ENCODE results near the gene NEUROG1. TPM values are rescaled to one million over a fixed set of nuclear protein-coding genes. Genes with fewer than 3 reads are reported as not detected.

The NEUROG1 gene
- total RNA-seq, 1 donor from 2014 or later, result not detected

DNA sequence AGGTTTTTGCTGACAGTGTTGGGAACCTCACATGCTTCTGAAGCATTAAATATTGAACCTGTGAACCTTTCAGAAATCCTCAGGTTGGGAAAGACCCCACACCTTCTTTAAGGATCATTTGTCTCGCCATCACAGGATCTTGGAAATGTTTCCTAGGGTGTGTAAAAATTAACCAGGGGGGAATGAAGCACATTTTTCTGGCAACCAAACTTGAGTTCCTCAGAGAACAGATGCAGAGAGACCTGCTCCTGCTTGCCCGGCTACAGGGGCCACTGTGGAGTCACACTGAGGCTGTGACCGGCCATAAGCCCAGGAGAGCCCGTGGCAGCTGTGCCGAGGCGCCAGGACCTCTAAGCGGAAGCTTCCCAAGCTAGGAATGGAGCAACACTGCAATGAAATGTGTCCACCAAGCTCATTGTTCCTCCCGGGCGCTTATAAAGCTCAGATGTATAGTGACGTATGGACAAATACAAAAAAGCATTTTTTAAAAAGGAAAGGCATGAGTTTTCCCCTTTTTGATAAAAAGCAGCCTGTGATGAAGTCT is 35.4 kb upstream of the NEUROG1 start:
- Mint-ChIP-seq H3K4me3 (ENCODE audit: low read depth) (no peak overlapping the region), H3K27me3 (peaks cover 56% of the 10 kb centered on the region), H3K36me3 (ENCODE audit: insufficient read depth) (no peaks in the 10 kb centered on the region), H3K27ac (no peak overlapping the region), H3K9me3 (ENCODE audit: low read depth) (no peaks in the 10 kb centered on the region), H3K4me1 (ENCODE audit: low read depth) (no peaks in the 10 kb centered on the region)
- no peak for DNase-seq (ENCODE audit: low spot score, unreplicated experiment)
- TF ChIP-seq, protein P1, sequence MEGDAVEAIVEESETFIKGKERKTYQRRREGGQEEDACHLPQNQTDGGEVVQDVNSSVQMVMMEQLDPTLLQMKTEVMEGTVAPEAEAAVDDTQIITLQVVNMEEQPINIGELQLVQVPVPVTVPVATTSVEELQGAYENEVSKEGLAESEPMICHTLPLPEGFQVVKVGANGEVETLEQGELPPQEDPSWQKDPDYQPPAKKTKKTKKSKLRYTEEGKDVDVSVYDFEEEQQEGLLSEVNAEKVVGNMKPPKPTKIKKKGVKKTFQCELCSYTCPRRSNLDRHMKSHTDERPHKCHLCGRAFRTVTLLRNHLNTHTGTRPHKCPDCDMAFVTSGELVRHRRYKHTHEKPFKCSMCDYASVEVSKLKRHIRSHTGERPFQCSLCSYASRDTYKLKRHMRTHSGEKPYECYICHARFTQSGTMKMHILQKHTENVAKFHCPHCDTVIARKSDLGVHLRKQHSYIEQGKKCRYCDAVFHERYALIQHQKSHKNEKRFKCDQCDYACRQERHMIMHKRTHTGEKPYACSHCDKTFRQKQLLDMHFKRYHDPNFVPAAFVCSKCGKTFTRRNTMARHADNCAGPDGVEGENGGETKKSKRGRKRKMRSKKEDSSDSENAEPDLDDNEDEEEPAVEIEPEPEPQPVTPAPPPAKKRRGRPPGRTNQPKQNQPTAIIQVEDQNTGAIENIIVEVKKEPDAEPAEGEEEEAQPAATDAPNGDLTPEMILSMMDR (IDR thresholded peaks at IDR 0.05; ENCODE audit: unreplicated experiment), result no peak

DNA sequence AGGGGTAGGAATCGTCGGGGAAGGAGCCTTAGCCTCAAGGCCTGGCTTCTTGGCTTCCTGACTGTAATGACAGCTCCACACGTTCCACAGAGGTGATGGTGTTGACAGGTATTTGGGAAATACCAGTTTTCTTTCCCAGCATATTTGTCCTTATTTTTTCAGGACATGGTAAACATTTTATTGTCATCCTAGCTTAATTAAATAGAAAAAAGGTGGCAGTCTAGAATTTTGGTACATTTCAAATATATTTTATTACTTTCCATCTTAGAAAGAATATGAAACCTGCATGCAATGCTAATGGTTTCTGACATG is 34.6 kb upstream of the NEUROG1 start:
- Mint-ChIP-seq H3K36me3 (ENCODE audit: insufficient read depth) (no peaks in the 10 kb centered on the region), H3K9me3 (ENCODE audit: low read depth) (no peaks in the 10 kb centered on the region), H3K27ac (no peak overlapping the region), H3K27me3 (peaks cover 55% of the 10 kb centered on the region), H3K4me3 (ENCODE audit: low read depth) (no peak overlapping the region), H3K4me1 (ENCODE audit: low read depth) (no peaks in the 10 kb centered on the region)
- no peak for DNase-seq (ENCODE audit: low spot score, unreplicated experiment)
- TF ChIP-seq, protein P1 (IDR thresholded peaks at IDR 0.05; ENCODE audit: unreplicated experiment), result no peak

DNA sequence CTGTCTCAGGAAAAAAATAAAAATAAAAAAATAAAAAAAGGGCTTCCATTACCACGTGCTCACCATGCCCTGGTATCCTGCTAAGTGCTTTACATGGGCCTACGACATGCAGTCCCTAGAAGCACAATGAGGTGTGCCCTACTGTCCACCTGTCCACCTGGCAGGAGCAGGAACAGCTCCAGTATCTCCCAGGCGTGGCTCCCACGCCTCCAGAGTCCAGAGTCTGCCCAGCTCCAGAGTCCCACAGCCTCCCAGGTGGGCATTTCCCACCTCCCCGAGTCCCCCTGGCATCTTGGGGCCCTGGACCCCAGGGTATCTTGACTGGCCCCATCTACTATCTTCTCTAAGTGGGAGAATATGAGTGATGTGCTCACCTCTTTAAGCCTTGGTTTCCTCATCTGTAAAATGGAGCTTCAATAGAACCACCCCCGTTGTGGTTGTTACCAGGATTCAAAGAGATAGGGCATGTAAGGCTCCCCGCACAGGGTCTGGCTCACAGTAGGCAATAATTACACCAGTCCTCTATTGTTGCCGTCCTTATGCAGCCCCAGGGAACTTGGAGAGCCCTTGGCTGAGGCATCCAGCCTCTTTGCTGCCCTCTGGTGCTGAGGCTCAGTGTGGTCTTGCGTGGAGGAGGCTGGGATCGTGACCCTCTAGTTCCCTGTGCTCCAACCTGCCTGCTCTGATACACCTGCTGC is 34.1 kb upstream of the NEUROG1 start:
- peak; percentile 33 for DNase-seq (ENCODE audit: low spot score, unreplicated experiment)
- H3K36me3 Mint-ChIP-seq (ENCODE audit: insufficient read depth), result no peaks in the 10 kb centered on the region
- peaks cover 55% of the 10 kb centered on the region for H3K27me3 Mint-ChIP-seq
- H3K27ac Mint-ChIP-seq, result no peak overlapping the region
- no peaks in the 10 kb centered on the region for H3K4me1 Mint-ChIP-seq (ENCODE audit: low read depth)
- H3K9me3 Mint-ChIP-seq (ENCODE audit: low read depth), result no peaks in the 10 kb centered on the region
- TF ChIP-seq, protein P1 (IDR thresholded peaks at IDR 0.05; ENCODE audit: unreplicated experiment), result peak; percentile 61
- no peak overlapping the region for H3K4me3 Mint-ChIP-seq (ENCODE audit: low read depth)

DNA sequence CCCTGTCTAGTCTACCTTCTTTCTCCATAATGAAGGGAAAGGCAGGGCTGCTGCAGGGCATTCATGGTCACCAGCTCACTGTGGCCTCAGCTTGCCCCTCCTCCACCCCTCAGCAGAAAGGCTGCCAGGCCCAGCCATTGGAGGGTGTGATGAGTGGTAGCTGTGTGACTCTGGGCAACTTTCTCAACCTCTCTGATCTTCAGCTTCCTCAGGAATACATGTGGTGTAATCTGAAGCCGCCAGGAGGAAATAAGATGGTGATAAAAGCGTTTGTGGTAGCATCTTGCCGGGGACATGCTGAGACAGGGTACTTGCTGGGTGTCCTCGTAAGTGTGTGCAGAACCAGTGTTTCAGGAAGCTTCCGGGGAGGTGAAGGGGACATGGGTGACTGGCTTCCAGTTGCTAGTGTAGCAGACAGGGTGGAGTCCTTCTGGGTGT is 33.2 kb upstream of the NEUROG1 start:
- DNase-seq (ENCODE audit: low spot score, unreplicated experiment), result no peak
- TF ChIP-seq, protein P1 (IDR thresholded peaks at IDR 0.05; ENCODE audit: unreplicated experiment), result no peak
- no peaks in the 10 kb centered on the region for H3K36me3 Mint-ChIP-seq (ENCODE audit: insufficient read depth)
- no peak overlapping the region for H3K4me3 Mint-ChIP-seq (ENCODE audit: low read depth)
- no peaks in the 10 kb centered on the region for H3K4me1 Mint-ChIP-seq (ENCODE audit: low read depth)
- H3K27ac Mint-ChIP-seq, result no peak overlapping the region
- H3K27me3 Mint-ChIP-seq, result peaks cover 51% of the 10 kb centered on the region
- H3K9me3 Mint-ChIP-seq (ENCODE audit: low read depth), result no peaks in the 10 kb centered on the region

DNA sequence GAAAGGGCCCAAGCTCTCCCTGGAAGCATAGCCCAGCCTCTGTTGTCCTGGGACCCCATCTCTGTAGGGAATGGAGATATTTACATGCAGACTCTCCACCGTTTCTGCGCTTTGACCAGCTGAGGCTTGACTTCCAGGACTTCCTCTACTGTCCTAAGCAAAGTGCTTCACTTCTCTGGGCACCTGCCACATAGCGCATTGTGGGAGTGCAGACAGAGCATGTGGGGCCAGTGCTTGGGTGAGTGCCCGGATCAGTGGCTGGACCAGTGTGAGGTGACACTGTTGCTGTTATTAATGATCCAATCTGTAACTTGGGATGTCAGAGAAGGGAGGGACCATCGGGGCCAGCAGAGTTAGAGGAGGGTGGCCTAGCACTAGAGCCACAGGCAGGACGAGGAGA is 32.5 kb upstream of the NEUROG1 start:
- Mint-ChIP-seq H3K27me3 (peaks cover 48% of the 10 kb centered on the region), H3K27ac (no peak overlapping the region), H3K36me3 (ENCODE audit: insufficient read depth) (no peaks in the 10 kb centered on the region), H3K4me1 (ENCODE audit: low read depth) (no peaks in the 10 kb centered on the region), H3K9me3 (ENCODE audit: low read depth) (no peaks in the 10 kb centered on the region), H3K4me3 (ENCODE audit: low read depth) (no peak overlapping the region)
- no peak for DNase-seq (ENCODE audit: low spot score, unreplicated experiment)
- TF ChIP-seq, protein P1 (IDR thresholded peaks at IDR 0.05; ENCODE audit: unreplicated experiment), result no peak
